Trophoblast cell (in vitro differentiated cells and primary cell): ENCODE measurements around the gene EPS15.

ENCODE experiments used
- DNase-seq, 2 donors: peaks; one replicate each; pipeline ENCODE4 v3.0.0-alpha.2; 2016
- H2AFZ ChIP-seq: 2 replicates; pipeline ENCODE4 v1.6.1; 2013; ENCODE audit warnings: low read length, moderate library complexity, mild to moderate bottlenecking; ENCODE audit not compliant: insufficient read depth, poor library complexity
- H2AK5ac ChIP-seq: 2 replicates; pipeline ENCODE4 v1.6.1; 2013; ENCODE audit warnings: mild to moderate bottlenecking, low read length
- H2BK120ac ChIP-seq: 2 replicates; pipeline ENCODE4 v1.6.1; 2013; ENCODE audit warnings: low read length, mild to moderate bottlenecking, moderate library complexity; ENCODE audit not compliant: insufficient read depth, poor library complexity
- H2BK12ac ChIP-seq: 2 replicates; pipeline ENCODE4 v1.6.1; 2013; ENCODE audit warnings: mild to moderate bottlenecking, low read length, moderate library complexity
- H2BK5ac ChIP-seq: 2 replicates; pipeline ENCODE4 v1.6.1; 2013; ENCODE audit warnings: low read length, low read depth, moderate library complexity, mild to moderate bottlenecking; ENCODE audit not compliant: poor library complexity
- H3K14ac ChIP-seq: 2 replicates; pipeline ENCODE4 v1.6.1; 2013; ENCODE audit warnings: mild to moderate bottlenecking, low read length
- H3K18ac ChIP-seq: 2 replicates; pipeline ENCODE4 v1.6.1; 2013; ENCODE audit warnings: mild to moderate bottlenecking, low read length
- H3K23ac ChIP-seq: 2 replicates; pipeline ENCODE4 v1.6.1; 2013; ENCODE audit warnings: low read length
- H3K27ac ChIP-seq: 2 replicates; pipeline ENCODE4 v1.5.1; 2013; ENCODE audit warnings: low read depth, mild to moderate bottlenecking, inconsistent platforms, low read length, moderate library complexity
- H3K27me3 ChIP-seq: 2 replicates; pipeline ENCODE4 v1.6.1; 2013; ENCODE audit warnings: inconsistent platforms, mild to moderate bottlenecking, low read length, moderate library complexity; ENCODE audit not compliant: insufficient read depth
- H3K36me3 ChIP-seq, 2 experiments: 1 replicate in 1 of 2; 2 replicates in 1 of 2; pipeline ENCODE4 v1.6.1; 2013; ENCODE audit warnings: low read length in 2 of 2, mild to moderate bottlenecking in 2 of 2, moderate library complexity in 1 of 2; ENCODE audit not compliant: insufficient read depth in 2 of 2, control insufficient read depth in 1 of 2
- H3K4ac ChIP-seq: 2 replicates; pipeline ENCODE4 v1.6.1; 2013; ENCODE audit warnings: low read depth, mild to moderate bottlenecking, low read length, moderate library complexity
- H3K4me1 ChIP-seq, 2 experiments: 1 replicate in 1 of 2; 2 replicates in 1 of 2; pipeline ENCODE4 v1.6.1; 2013; ENCODE audit warnings: low read length in 2 of 2, mild to moderate bottlenecking in 2 of 2, moderate library complexity in 1 of 2; ENCODE audit not compliant: insufficient read depth in 2 of 2, control insufficient read depth in 1 of 2
- H3K4me2 ChIP-seq: 2 replicates; pipeline ENCODE4 v1.6.1; 2013; ENCODE audit warnings: inconsistent platforms, mild to moderate bottlenecking, low read length, moderate library complexity
- H3K4me3 ChIP-seq: 2 replicates; pipeline ENCODE4 v1.5.1; 2013; ENCODE audit warnings: mild to moderate bottlenecking, low read depth, low read length, inconsistent platforms
- H3K79me1 ChIP-seq: one replicate; pipeline ENCODE4 v1.6.1; 2013; ENCODE audit warnings: low read length
- H3K79me2 ChIP-seq: 2 replicates; pipeline ENCODE4 v1.6.1; 2013; ENCODE audit warnings: low read length, mild to moderate bottlenecking; ENCODE audit not compliant: control insufficient read depth, insufficient read depth, poor library complexity
- H3K9ac ChIP-seq: 2 replicates; pipeline ENCODE4 v1.6.1; 2013; ENCODE audit warnings: mild to moderate bottlenecking, low read length
- H3K9me3 ChIP-seq: 2 replicates; pipeline ENCODE4 v1.6.1; 2013; ENCODE audit warnings: low read depth, mild to moderate bottlenecking, control low read depth, inconsistent platforms, low read length; ENCODE audit not compliant: insufficient read depth
- H4K12ac ChIP-seq: 2 replicates; pipeline ENCODE4 v1.6.1; 2013; ENCODE audit warnings: low read depth, mild to moderate bottlenecking, low read length, moderate library complexity
- H4K8ac ChIP-seq: 2 replicates; pipeline ENCODE4 v1.6.1; 2013; ENCODE audit warnings: low read depth, mild to moderate bottlenecking, low read length, moderate library complexity
- H4K91ac ChIP-seq: one replicate; pipeline ENCODE4 v1.6.1; 2013; ENCODE audit warnings: low read depth, mild to moderate bottlenecking, low read length, moderate library complexity
- WGBS: extraction: QIAGEN DNeasy Blood & Tissue Kit; methylation state at CpG from one replicate; pipeline ENCODE4 v1.1.7; 2013; ENCODE audit warnings: missing lambda C conversion rate; ENCODE audit not compliant: insufficient read length, insufficient coverage; ENCODE audit errors: extremely low coverage; 5-methylcytosine and 5-hydroxymethylcytosine counted together

The EPS15 gene

GRCh38 chr1:51425955-51426354, 93.1 kb downstream of the EPS15 start:
- H2AFZ ChIP-seq: no peak overlapping the region
- no peak overlapping the region for H3K9ac ChIP-seq
- H3K4ac ChIP-seq: no peak overlapping the region
- H3K36me3 ChIP-seq: peaks cover 6 to 8% of the 10 kb centered on the region in 2 experiments
- no peak overlapping the region for H2AK5ac ChIP-seq
- no peak overlapping the region for H3K4me3 ChIP-seq
- no CpG with 5 or more reads among the region's 3 CpGs for WGBS
- no peaks in the 10 kb centered on the region for H3K4me1 ChIP-seq
- H2BK12ac ChIP-seq: no peak overlapping the region
- no peak overlapping the region for H4K8ac ChIP-seq
- no peaks in the 10 kb centered on the region for H3K9me3 ChIP-seq
- no peak overlapping the region for H3K23ac ChIP-seq
- DNase-seq: no peak
- no peak overlapping the region for H4K91ac ChIP-seq
- no peak overlapping the region for H2BK5ac ChIP-seq
- H4K12ac ChIP-seq: no peak overlapping the region
- no peaks in the 10 kb centered on the region for H3K27me3 ChIP-seq
- no peaks in the 10 kb centered on the region for H3K79me2 ChIP-seq
- H2BK120ac ChIP-seq: no peak overlapping the region
- no peaks in the 10 kb centered on the region for H3K79me1 ChIP-seq
- H3K27ac ChIP-seq: no peak overlapping the region
- H3K14ac ChIP-seq: no peak overlapping the region
- no peak overlapping the region for H3K18ac ChIP-seq
- no peak overlapping the region for H3K4me2 ChIP-seq

- WGBS: no CpG with 5 or more reads among the region's 1 CpG
- no peak overlapping the region for H2AK5ac ChIP-seq
- no peak overlapping the region for H3K18ac ChIP-seq
- H3K4me3 ChIP-seq: no peak overlapping the region
- no peak overlapping the region for H4K91ac ChIP-seq
- no peak overlapping the region for H3K9ac ChIP-seq
- H3K27ac ChIP-seq: no peak overlapping the region
- no peak overlapping the region for H4K12ac ChIP-seq
- no peak overlapping the region for H2AFZ ChIP-seq
- no peaks in the 10 kb centered on the region for H3K9me3 ChIP-seq
- H2BK5ac ChIP-seq: no peak overlapping the region
- no peaks in the 10 kb centered on the region for H3K79me1 ChIP-seq
- no peaks in the 10 kb centered on the region for H3K4me1 ChIP-seq
- no peaks in the 10 kb centered on the region for H3K27me3 ChIP-seq
- no peak overlapping the region for H3K14ac ChIP-seq
- no peak overlapping the region for H3K23ac ChIP-seq
- H2BK120ac ChIP-seq: no peak overlapping the region
- H3K79me2 ChIP-seq: no peaks in the 10 kb centered on the region
- peaks cover 6 to 8% of the 10 kb centered on the region in 2 experiments for H3K36me3 ChIP-seq
- no peak for DNase-seq
- H3K4me2 ChIP-seq: no peak overlapping the region
- no peak overlapping the region for H3K4ac ChIP-seq
- no peak overlapping the region for H4K8ac ChIP-seq
- no peak overlapping the region for H2BK12ac ChIP-seq
Measured at GRCh38 chr1:51425273-51425672, 93.8 kb downstream of the EPS15 start.

- Histone ChIP-seq H3K9ac (no peak overlapping the region), H2AFZ (no peak overlapping the region), H4K91ac (no peak overlapping the region), H3K14ac (no peak overlapping the region), H3K9me3 (no peaks in the 10 kb centered on the region), H3K4ac (no peak overlapping the region), H3K27me3 (no peaks in the 10 kb centered on the region), H2AK5ac (no peak overlapping the region), H3K23ac (no peak overlapping the region), H2BK5ac (no peak overlapping the region), H3K79me2 (no peaks in the 10 kb centered on the region), H4K12ac (no peak overlapping the region), H2BK12ac (no peak overlapping the region), H3K18ac (no peak overlapping the region), H3K4me2 (no peak overlapping the region), H4K8ac (no peak overlapping the region), H3K27ac (no peak overlapping the region), H3K4me1 (peaks cover under 1 to 1% of the 10 kb centered on the region in 2 experiments), H3K4me3 (no peak overlapping the region), H3K36me3 (peaks cover 2% of the 10 kb centered on the region in 2 experiments), H2BK120ac (no peak overlapping the region), H3K79me1 (no peaks in the 10 kb centered on the region)
- no CpG with 5 or more reads among the region's 7 CpGs for WGBS
- no peak for DNase-seq
Measured at GRCh38 chr1:51423073-51423821, 95.8 kb downstream of the EPS15 start.

GRCh38 chr1:51422367-51423072, 96.5 kb downstream of the EPS15 start:
- DNase-seq: no peak
- H3K79me2 ChIP-seq: no peaks in the 10 kb centered on the region
- H3K4me3 ChIP-seq: no peak overlapping the region
- H4K8ac ChIP-seq: no peak overlapping the region
- no peak overlapping the region for H3K23ac ChIP-seq
- no peak overlapping the region for H3K4ac ChIP-seq
- H3K18ac ChIP-seq: no peak overlapping the region
- peaks cover 2% of the 10 kb centered on the region for H3K79me1 ChIP-seq
- H3K4me1 ChIP-seq: peaks cover 3 to 7% of the 10 kb centered on the region in 2 experiments
- H3K4me2 ChIP-seq: no peak overlapping the region
- no peak overlapping the region for H2AFZ ChIP-seq
- WGBS: no CpG with 5 or more reads among the region's 8 CpGs
- no peak overlapping the region for H4K91ac ChIP-seq
- no peak overlapping the region for H3K14ac ChIP-seq
- H4K12ac ChIP-seq: no peak overlapping the region
- no peak overlapping the region for H2AK5ac ChIP-seq
- H3K9me3 ChIP-seq: no peaks in the 10 kb centered on the region
- H2BK5ac ChIP-seq: no peak overlapping the region
- H3K27ac ChIP-seq: no peak overlapping the region
- no peak overlapping the region for H2BK120ac ChIP-seq
- no peak overlapping the region for H2BK12ac ChIP-seq
- H3K36me3 ChIP-seq: peaks cover 2% of the 10 kb centered on the region in 2 experiments
- H3K9ac ChIP-seq: no peak overlapping the region
- no peaks in the 10 kb centered on the region for H3K27me3 ChIP-seq
